T47D (cell line): ENCODE results near the gene GOLPH3.
A peak's percentile ranks its signal among the peaks of the same experiment; 100 is the strongest.
"Not testable (repeated sequence)": the region's sequence is repeated elsewhere in the genome, so short reads cannot be mapped to it uniquely, and the experiment has no call there.

ENCODE experiments used
- DNase-seq, 2 experiments: peaks; one replicate each; pipeline versions ENCODE4 v3.0.0 to v3.0.0-alpha.2; 2011 to 2012; ENCODE audit warnings: low read depth in 1 of 2, low spot score in 1 of 2
- JUND ChIP-seq: IDR thresholded peaks from 2 replicates; pipeline ENCODE4 v1.6.1; 2012; ENCODE audit warnings: low read depth
- in situ Hi-C: cut with HindIII; loops from 2 replicates; pipeline ENCODE4 v1.10.0; 2016; ENCODE audit warnings: low sequenced_read_pairs, low pct_unique_long_range_greater_than_20kb

The GOLPH3 gene

GRCh38 chr5:32143617-32144377 lies 30.3 kb downstream of the GOLPH3 start:
- in situ Hi-C loops: no loop called here
- TF ChIP-seq JUND: no peak
- no peak for DNase-seq

- in situ Hi-C loops: no loop called here
- DNase-seq: no peak
- TF ChIP-seq JUND: no peak
Measured at GRCh38 chr5:32138839-32139493, 35.2 kb downstream of the GOLPH3 start.

GRCh38 chr5:32136342-32136741 lies 37.8 kb downstream of the GOLPH3 start:
- in situ Hi-C loops: no loop called here
- TF ChIP-seq JUND: no peak
- DNase-seq: no peak

GRCh38 chr5:32135086-32135485 lies 39.0 kb downstream of the GOLPH3 start:
- TF ChIP-seq JUND: no peak
- in situ Hi-C loops: no loop called here
- DNase-seq: no peak

- no peak for TF ChIP-seq JUND
- in situ Hi-C loops: no loop called here
- DNase-seq: no peak
Measured at GRCh38 chr5:32132757-32133156, 41.4 kb downstream of the GOLPH3 start.

- no peak for TF ChIP-seq JUND
- DNase-seq: no peak
- in situ Hi-C loops: no loop called here
Measured at GRCh38 chr5:32131604-32132003, 42.5 kb downstream of the GOLPH3 start.

GRCh38 chr5:32130865-32131264 lies 43.3 kb downstream of the GOLPH3 start:
- no peak for DNase-seq
- in situ Hi-C loops: no loop called here
- no peak for TF ChIP-seq JUND

GRCh38 chr5:32129074-32129598 lies 45.0 kb downstream of the GOLPH3 start:
- peak; percentile 13; the same call in 1 of the 2 replicates for TF ChIP-seq JUND
- in situ Hi-C loops: no loop called here
- peak in 1 of 2 experiments; percentile 17 for DNase-seq

- no peak for TF ChIP-seq JUND
- DNase-seq: no peak
- in situ Hi-C loops: no loop called here
Measured at GRCh38 chr5:32127711-32128110, 46.4 kb downstream of the GOLPH3 start.

- no peak for DNase-seq
- in situ Hi-C loops: no loop called here
- no peak for TF ChIP-seq JUND
Measured at GRCh38 chr5:32126691-32127090, 47.4 kb downstream of the GOLPH3 start.

GRCh38 chr5:32123889-32124676 lies 50.0 kb downstream of the GOLPH3 start:
- TF ChIP-seq JUND: no peak
- in situ Hi-C loops: no loop called here
- no peak for DNase-seq

GRCh38 chr5:32123058-32123805 lies 50.9 kb downstream of the GOLPH3 start:
- DNase-seq: no peak
- in situ Hi-C loops: no loop called here
- TF ChIP-seq JUND: no peak

GRCh38 chr5:32118922-32119321 lies 55.2 kb downstream of the GOLPH3 start:
- DNase-seq, in situ Hi-C loops: not testable (repeated sequence)
